ENCODE data around the gene IGLL5.

IGLL5 gene

GRCh38 chr22:22887621-22888503 lies at the start of gene IGLL5:
Gene IGLL5 (plus strand): TSS chr22:22887816. CDS start chr22:22888054, 238 bp downstream.
- DNase-seq (ENCODE audit: low read depth): no peak

DNA sequence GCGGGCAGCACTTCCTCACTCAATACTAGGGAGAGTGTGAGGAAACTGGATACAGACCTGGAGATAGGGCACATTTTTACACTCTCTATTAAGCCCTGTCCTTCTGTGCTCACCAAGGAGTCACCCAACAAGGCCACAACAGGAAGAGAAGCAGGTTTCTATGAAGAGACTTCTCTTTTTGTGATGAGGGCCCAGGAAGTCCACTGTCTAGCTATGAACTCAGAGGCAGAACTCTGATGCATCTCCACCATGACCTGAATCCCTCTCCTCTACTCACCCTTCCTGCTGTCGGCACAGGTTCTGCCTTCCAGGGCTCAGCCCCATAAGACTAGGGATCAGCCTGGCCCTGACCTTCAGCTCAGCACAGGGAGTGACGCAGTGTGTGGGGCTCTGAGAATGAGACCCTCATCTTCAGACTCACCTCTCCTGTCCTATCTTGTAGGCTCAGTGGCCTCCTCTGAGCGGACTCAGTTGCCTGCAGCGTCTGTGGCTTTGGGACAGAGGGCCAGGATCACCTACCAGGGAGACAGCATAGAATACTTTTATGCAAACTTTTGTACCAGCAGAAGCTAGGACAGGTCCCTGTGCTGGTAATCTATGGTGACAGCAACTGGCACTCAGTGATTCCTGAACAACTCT lies 49.3 kb upstream of the IGLL5 start:
- DNase-seq (ENCODE audit: low read depth): no peak

DNA sequence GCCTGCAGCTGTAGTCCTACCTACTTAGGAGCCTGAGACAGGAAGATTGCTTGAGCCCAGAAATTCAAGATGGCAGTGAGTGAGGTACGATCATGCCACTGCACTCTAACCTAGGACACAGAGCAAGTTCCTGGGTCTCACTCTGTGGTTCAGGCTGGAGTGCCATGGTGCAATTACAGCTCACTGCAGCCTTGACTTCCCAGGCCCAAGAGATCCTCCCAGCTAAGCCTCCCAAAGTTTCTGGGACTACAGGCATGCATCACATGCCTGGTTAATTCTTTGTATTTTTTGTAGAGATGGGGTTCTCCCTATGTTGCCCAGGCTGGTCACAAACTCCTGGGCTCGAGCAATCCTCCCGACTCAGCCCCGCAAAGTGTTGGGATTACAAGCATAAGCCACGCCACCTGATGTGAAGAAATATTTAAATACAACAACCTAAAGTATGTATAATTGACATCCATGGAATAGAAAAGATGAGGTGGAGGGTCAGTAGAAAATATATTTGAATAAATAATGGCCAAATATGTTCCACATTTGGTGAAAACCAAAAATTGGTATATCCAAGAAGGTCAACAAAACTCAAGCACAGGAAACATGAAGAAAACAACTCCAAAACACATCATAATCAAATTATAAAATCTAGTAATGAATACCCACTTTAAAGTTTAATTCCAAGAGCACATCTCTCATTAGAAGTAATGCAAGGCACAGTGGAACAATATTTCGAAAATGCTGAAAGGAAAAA lies 47.9 kb upstream of the IGLL5 start:
- DNase-seq (ENCODE audit: low read depth): no peak

DNA sequence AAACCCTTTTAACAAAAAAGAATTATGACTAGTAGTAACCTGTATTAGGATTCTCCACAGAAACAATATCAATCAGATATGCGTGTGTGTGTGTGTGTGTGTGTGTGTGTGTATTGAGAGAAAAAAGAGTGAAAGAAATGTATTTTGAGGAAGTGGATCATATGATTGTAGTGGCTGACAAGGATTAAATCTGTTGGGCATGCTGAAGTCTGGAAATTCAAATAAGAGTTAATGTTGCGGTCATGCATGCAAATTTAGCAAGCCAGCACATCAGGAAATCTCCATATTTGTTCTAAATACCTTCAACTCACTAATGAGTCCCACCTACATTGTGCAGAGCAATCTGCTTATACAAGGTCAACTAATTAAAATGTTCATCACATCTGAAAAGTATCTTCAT lies 46.8 kb upstream of the IGLL5 start:
- no peak for DNase-seq (ENCODE audit: low read depth)

GRCh38 chr22:22841598-22841997 lies 46.0 kb upstream of the IGLL5 start:
- no peak for DNase-seq (ENCODE audit: low read depth)

GRCh38 chr22:22842085-22842484 lies 45.5 kb upstream of the IGLL5 start:
- DNase-seq (ENCODE audit: low read depth): no peak

DNA sequence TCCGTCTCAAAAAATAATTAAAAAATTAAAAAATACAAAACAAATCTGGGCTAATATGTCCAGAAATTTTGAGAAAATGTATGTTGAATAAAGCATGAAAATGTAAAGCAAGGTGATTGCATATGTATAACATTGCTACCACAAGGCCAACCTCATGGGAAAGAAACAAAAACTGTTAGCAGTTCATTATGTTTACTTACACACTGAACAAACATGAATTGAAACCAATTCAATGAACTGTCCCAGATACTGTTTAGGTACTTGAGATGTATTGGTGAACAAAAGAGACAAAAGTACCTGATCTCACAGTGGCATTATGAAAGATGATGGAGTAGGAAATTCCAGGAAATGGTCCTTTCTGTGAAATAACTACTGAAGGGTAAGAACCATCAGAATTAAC lies 43.8 kb upstream of the IGLL5 start:
- no peak for DNase-seq (ENCODE audit: low read depth)

- no peak for DNase-seq (ENCODE audit: low read depth)
Measured at GRCh38 chr22:22847241-22847640, 40.4 kb upstream of the IGLL5 start.

DNA sequence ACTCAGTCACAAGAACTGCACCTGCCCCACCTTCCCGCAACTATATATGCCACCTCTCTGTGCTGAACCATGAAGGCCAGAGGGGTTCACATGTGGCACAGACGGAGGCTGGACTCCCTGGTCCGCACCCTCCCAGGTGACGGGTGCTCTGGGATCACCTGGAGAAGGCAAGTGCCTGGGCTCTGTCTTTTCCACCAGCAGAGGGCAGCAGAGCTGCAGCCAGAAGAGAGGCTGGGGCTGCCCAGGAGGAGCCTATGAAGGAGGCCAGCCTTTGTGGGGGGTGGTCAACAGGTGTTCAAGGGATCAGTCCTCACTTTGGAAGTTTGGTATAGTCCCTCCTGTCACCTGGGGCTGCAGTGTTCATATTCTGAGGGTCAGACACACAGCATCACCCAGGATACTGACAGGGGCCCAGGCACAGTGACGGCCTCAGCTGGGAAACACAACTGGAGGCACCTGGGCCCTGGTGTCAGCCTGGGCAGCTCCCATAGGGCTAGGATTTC lies 39.2 kb upstream of the IGLL5 start:
- DNase-seq (ENCODE audit: low read depth): peak; percentile 51

DNA sequence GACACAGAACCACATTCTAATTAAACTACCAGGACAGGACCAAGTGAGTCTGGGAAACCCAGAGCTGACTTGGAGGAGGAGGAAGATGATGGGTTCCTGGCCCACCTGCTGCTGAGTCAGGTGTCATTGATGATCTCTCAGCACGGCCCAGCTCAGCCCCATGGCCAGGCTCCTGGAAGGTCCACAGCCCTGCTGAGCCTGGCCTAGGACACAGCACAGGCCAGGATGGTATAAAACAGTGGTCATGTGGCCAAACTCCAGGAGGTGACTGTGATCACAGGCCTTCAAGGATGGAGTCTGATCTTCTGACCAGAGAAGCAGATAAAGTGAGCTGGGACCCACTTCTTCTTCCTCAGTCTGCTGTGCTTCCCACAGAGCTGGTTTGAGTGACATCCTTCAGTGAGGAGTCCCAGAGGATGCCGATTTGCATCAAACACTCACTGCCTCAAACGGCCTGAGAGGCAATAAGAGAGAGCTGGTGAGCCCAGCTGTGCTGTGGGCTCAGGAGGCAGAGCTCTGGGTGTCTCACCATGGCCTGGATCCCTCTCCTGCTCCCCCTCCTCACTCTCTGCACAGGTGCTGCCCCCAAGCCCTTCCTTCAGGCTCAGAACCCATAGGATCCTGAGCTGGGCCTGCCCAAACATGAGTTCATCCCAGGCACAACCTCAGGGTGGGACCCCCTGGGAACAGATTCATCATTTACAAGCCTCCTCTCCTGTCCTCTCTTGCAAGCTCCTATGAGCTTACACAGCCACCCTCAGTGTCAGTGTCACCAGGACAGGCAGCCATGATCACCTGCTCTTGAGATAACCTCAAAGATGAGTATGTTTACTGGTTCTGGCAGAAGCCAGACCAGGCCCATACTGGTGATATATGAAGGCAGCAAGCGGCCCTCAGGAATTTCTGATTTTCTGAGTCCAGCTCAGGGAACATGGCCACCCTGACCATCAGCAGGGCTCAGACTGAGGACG lies 37.7 kb upstream of the IGLL5 start:
- no peak for DNase-seq (ENCODE audit: low read depth)

GRCh38 chr22:22851969-22852368 lies 35.6 kb upstream of the IGLL5 start:
- DNase-seq (ENCODE audit: low read depth): no peak

GRCh38 chr22:22853713-22854112 lies 33.9 kb upstream of the IGLL5 start:
- no peak for DNase-seq (ENCODE audit: low read depth)

GRCh38 chr22:22854466-22854865 lies 33.1 kb upstream of the IGLL5 start:
- DNase-seq (ENCODE audit: low read depth): no peak

- DNase-seq (ENCODE audit: low read depth): no peak
Measured at GRCh38 chr22:22855085-22855484, 32.5 kb upstream of the IGLL5 start.

- no peak for DNase-seq (ENCODE audit: low read depth)
Measured at GRCh38 chr22:22855617-22856308, 31.9 kb upstream of the IGLL5 start.

DNA sequence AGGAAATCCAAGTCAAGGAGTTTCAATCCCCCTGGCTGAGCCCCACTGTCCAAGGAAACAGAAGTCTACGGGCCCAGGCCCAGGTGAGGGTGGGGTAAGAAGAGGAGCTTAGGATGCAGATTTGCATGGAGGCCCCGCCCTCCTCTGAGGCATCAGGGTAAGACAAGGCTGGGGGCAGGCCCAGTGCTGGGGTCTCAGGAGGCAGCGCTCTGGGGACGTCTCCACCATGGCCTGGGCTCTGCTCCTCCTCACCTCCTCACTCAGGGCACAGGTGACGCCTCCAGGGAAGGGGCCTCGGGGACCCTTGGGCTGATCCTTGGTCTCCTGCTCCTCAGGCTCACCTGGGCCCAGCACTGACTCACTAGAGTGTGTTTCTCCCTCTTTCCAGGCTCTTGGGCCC lies 31.3 kb upstream of the IGLL5 start:
- DNase-seq (ENCODE audit: low read depth): no peak

DNA sequence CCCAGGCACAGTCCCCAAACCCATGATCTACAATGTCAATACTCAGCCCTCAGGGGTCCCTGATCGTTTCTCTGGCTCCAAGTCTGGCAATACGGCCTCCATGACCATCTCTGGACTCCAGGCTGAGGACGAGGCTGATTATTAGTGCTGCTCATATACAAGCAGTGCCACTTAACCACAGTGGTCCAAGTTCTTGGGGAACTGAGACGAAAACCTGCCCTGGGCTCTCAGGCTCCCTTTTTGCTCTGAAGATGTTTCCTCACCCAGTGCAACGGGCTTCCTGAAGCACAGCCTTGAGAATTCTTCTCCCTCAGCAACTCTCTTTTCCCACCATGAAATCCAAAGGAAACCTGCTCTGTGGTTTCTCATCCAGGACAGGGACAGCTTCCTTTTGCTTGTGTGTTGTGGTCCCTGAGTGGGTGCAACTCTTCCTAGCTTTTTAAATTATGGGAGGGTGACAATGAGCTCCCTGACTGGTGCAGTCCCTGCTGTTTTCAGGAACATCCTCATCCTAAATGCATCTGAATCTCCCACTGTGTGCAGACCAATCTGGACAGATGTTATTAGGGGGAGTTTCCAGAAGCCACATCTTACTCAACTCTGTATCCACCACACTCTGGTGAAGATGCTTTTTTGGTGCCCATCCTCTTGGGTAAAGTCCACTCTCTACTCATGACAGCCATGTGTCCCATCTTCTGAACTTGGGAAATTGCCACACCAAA lies 30.6 kb upstream of the IGLL5 start:
- DNase-seq (ENCODE audit: low read depth): no peak

DNA sequence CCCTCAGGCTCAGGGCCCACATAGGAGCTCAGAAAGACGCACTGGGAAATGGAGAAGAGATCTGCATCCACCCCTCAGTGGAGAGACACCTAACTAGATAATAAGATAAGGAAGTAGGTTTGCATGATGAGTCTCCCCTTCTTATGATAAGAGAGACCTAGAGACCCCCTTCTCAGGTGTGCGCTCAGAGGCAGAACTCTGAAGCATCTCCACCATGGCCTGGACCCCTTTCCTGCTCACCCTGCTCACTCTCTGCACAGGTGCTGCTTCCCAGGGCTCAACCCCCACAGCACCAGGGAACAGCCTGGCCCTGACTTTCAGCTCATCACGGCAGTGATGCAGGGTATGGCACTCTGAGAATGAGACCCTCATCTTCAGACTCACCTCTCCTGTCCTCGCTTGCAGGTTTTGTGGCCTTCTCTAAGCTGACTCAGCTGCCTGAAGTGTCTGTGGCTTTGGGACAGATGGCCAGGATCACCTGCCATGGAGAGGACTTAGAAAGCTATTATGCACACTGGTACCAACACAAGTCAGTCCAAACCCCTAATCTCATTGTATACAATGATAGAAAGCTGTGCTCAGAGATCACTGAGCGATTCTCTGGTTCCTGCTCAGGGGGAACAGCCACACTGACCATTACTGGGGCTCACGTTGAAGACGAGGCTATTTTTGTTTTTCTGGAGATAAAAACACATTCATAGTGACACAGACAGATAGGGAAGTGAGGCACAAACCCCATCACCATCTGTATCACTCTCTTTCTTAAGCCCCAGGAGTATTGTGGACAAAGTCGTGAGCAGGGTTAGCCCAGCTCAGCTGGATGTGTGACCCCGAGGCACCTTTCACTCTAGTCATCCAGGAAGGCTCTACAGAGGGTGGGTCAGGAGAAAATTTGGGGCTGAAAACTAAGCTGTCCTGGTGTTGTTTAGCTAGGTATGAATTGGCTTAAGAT lies 29.7 kb upstream of the IGLL5 start:
- DNase-seq (ENCODE audit: low read depth): no peak

GRCh38 chr22:22858559-22858937 lies 29.1 kb upstream of the IGLL5 start:
- DNase-seq (ENCODE audit: low read depth): no peak
